Spleen (tissue), 11 donors: ENCODE measurements around the gene MAST4. TPM values are rescaled to one million over a fixed set of nuclear protein-coding genes. Genes with fewer than 3 reads are reported as not detected.
A peak's percentile ranks its signal among the peaks of the same experiment; 100 is the strongest.

Experiments
- DNase-seq: peaks from one replicate; pipeline ENCODE4 v3.0.0-alpha.2; 2020
- H3K27ac ChIP-seq, 8 donors: fragments of 200-600 bp; sonication (generic) in 7 of 8; 1 replicate in 4 of 8; 2 replicates in 4 of 8; pipeline versions ENCODE4 v1.5.0 to v1.8.0; 2016 to 2021; ENCODE audit warnings: inconsistent platforms in 4 of 8, mild to moderate bottlenecking in 4 of 8, moderate library complexity in 1 of 8
- H3K27me3 ChIP-seq, 7 donors: fragments of 200-600 bp; sonication (generic) in 6 of 7; replicated peaks in 1 of 7; 1 replicate in 4 of 7; 2 replicates in 3 of 7; pipeline versions ENCODE4 v1.5.0 to v1.8.0; 2016 to 2021; ENCODE audit warnings: inconsistent platforms in 3 of 7, mild to moderate bottlenecking in 1 of 7
- H3K36me3 ChIP-seq, 6 donors: fragments of 200-600 bp; sonication (generic) in 5 of 6; 1 replicate in 4 of 6; 2 replicates in 2 of 6; pipeline versions ENCODE4 v1.5.0 to v1.8.0; 2016 to 2021; ENCODE audit warnings: inconsistent platforms in 2 of 6
- H3K4me1 ChIP-seq, 6 donors: fragments of 200-600 bp; sonication (generic) in 5 of 6; 1 replicate in 3 of 6; 2 replicates in 3 of 6; pipeline versions ENCODE4 v1.5.0 to v1.8.0; 2016 to 2021; ENCODE audit warnings: inconsistent platforms in 3 of 6
- H3K4me3 ChIP-seq, 8 donors: fragments of 200-600 bp; sonication (generic) in 7 of 8; 1 replicate in 4 of 8; 2 replicates in 4 of 8; pipeline versions ENCODE4 v1.5.0 to v1.8.0; 2016 to 2021; ENCODE audit warnings: inconsistent platforms in 4 of 8, mild to moderate bottlenecking in 4 of 8, moderate library complexity in 2 of 8
- H3K9me3 ChIP-seq, 8 donors: fragments of 200-600 bp; sonication (generic) in 7 of 8; 1 replicate in 4 of 8; 2 replicates in 4 of 8; pipeline versions ENCODE4 v1.5.0 to v1.8.0; 2016 to 2021; ENCODE audit warnings: inconsistent platforms in 4 of 8
- CTCF ChIP-seq, 11 experiments: fragments of 200-600 bp in 7 of 11; fragments of 450-650 bp in 4 of 11; sonication (generic) in 4 of 11; IDR thresholded peaks in 8 of 11; conservative IDR thresholded peaks in 3 of 11; 1 replicate in 7 of 11; 2 replicates in 4 of 11; pipeline versions ENCODE4 v1.4.0 to v1.8.0; 2016 to 2021; ENCODE audit warnings: antibody characterized with exemption in 11 of 11, inconsistent platforms in 4 of 11, mild to moderate bottlenecking in 1 of 11
- POLR2A ChIP-seq, 3 donors: fragments of 450-650 bp; IDR thresholded peaks; one replicate each; pipeline ENCODE4 v1.5.1; 2017; ENCODE audit warnings: antibody characterized with exemption in 3 of 3, mild to moderate bottlenecking in 1 of 3
- POLR2AphosphoS5 ChIP-seq, 3 donors: sonication (generic); formaldehyde crosslinking; IDR thresholded peaks; one replicate each; pipeline ENCODE4 v1.5.1; 2017; ENCODE audit warnings: antibody characterized with exemption in 3 of 3
- WGBS, 5 donors: extraction: QIAGEN DNeasy Blood & Tissue Kit in 3 of 5; methylation state at CpG; one replicate each; pipeline versions ENCODE4 v1.1.5 to v1.1.7; 2013 to 2018; 5-methylcytosine and 5-hydroxymethylcytosine counted together
- intact Hi-C: fragments of 100-400 bp; cut with DNase I; formaldehyde crosslinking; loops from one replicate; pipeline ENCODE4 v1.15.0; 2023; ENCODE audit warnings: low total_unique reads
- polyA plus RNA-seq, 3 donors: library from polyadenylated mRNA; stranded (reverse); fragments of 200-250 nt; gene quantifications; one replicate each; pipeline ENCODE4 v1.2.1, GENCODE V29; 2013
- total RNA-seq, 7 donors: library from RNA; depleted of rRNA in 3 of 7; stranded (reverse); fragments of >200 nt in 3 of 7; fragmentation: NEBNext Ultra II Directional in 4 of 7; extraction: Animal tissue kit (Norgen Biotek cat#: 25700) in 4 of 7; gene quantifications; one replicate each; pipeline versions ENCODE4 v1.1.0 to v1.2.1, GENCODE V29; 2016 to 2021
- donor health status: healthy with polysubstance abuse.
- donor health status: DM: no; HTN: no; CAD: no; lungs with moderate emphysema.
- donor health status: DM: no; HTN: no; CAD: no.
- donor health status: Bipolar disorder and iron deficiency.
- donor health status: healthy.
- donor health status: DM: no; HTN: no; CAD: no.
- donor health status: DM: yes; HTN: yes; CAD: no.

Gene MAST4
- total and polyA plus RNA-seq, 10 donors: 2.5 to 43.7 (median 25.4) TPM

DNA sequence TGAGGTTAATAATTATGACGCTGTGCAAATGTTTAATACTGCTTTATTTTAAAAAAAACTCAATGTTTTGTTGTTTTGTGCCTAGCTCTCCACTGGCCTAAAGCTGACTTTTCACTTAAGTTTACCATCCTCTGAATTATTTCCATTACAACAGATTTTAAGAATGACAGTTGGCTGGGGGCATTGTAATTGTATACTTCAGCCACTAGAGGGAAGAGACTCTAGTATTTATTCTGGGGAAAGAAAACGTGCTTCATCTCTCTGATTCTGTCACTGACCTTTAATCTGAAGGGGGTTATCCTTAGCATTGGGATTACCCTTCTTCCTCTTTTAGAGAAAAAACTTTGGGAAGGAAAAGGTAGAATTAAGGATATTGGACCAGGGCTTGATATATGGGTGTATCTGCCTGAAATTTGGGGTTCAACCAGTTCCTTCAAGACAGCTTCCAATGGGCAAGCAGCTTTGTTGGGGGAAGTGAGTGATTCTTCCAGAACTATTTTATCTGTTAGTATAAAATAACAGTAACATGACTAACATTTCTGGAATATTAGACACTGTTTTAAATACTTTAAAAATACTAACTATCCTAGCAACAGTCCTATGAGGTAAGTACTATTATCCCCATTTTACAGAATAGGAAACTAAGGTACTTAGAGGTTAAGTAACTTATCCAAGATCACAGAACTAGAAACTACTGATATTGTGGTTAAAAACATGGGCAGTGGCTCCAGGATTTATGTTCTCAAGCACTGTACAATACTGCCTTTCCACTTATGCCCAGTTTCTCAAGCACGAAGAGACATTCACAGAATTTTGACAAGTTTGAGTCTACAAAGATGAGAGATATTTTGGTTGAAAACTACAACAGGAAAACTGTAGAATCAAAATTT is 392.0 kb downstream of the MAST4 start:
- DNase-seq: no peak
- no peak overlapping the region for H3K27ac ChIP-seq
- no peaks in the 10 kb centered on the region for H3K27me3 ChIP-seq
- peaks cover 0 to 5% (median 0%) of the 10 kb centered on the region in 6 donors for H3K4me1 ChIP-seq
- 59 to 62% (median 60%) methylated on average over 3 of the region's 3 CpGs for WGBS, 5 donors
- TF ChIP-seq POLR2A (IDR thresholded peaks at IDR 0.05) (no peak), CTCF (IDR thresholded peaks at IDR 0.05 in 8 of 11, conservative IDR thresholded peaks at IDR 0.05 in 3 of 11) (peak; percentile 53 to 87 (median 82))
- H3K4me3 ChIP-seq: no peak overlapping the region
- H3K36me3 ChIP-seq: no peaks in the 10 kb centered on the region
- no peaks in the 10 kb centered on the region for H3K9me3 ChIP-seq
- intact Hi-C loops: loop anchor here (10.0 kb wide), 2 partner anchors 167 to 217 kb away; no protein-coding TSS in a partner anchor

GRCh38 chr5:66989286-66989685 is 393.1 kb downstream of the MAST4 start:
- 0 to 41% (median 0%) methylated on average over 1 of the region's 1 CpG for WGBS, 5 donors
- DNase-seq: no peak
- H3K4me1 ChIP-seq: peaks cover 0 to 5% (median 0%) of the 10 kb centered on the region in 6 donors
- TF ChIP-seq POLR2AphosphoS5 (IDR thresholded peaks at IDR 0.05) (no peak), CTCF (IDR thresholded peaks at IDR 0.05 in 8 of 11, conservative IDR thresholded peaks at IDR 0.05 in 3 of 11) (no peak), POLR2A (IDR thresholded peaks at IDR 0.05) (no peak)
- no peaks in the 10 kb centered on the region for H3K36me3 ChIP-seq
- no peak overlapping the region for H3K4me3 ChIP-seq
- intact Hi-C loops: loop anchor here (10.0 kb wide), 2 partner anchors 166 to 216 kb away; no protein-coding TSS in a partner anchor
- no peaks in the 10 kb centered on the region for H3K9me3 ChIP-seq
- H3K27ac ChIP-seq: no peak overlapping the region
- H3K27me3 ChIP-seq: no peaks in the 10 kb centered on the region

GRCh38 chr5:66989781-66990180 is 393.6 kb downstream of the MAST4 start:
- intact Hi-C loops: loop anchor here (10.0 kb wide), 2 partner anchors 165 to 215 kb away; no protein-coding TSS in a partner anchor
- Histone ChIP-seq H3K27me3 (no peaks in the 10 kb centered on the region), H3K9me3 (no peaks in the 10 kb centered on the region), H3K27ac (no peak overlapping the region), H3K36me3 (no peaks in the 10 kb centered on the region), H3K4me3 (no peak overlapping the region), H3K4me1 (peaks cover 0 to 5% (median 0%) of the 10 kb centered on the region in 6 donors)
- TF ChIP-seq POLR2A (IDR thresholded peaks at IDR 0.05) (no peak), POLR2AphosphoS5 (IDR thresholded peaks at IDR 0.05) (no peak), CTCF (IDR thresholded peaks at IDR 0.05 in 8 of 11, conservative IDR thresholded peaks at IDR 0.05 in 3 of 11) (no peak)
- no peak for DNase-seq
- 92 to 100% (median 95%) methylated on average over 2 of the region's 2 CpGs for WGBS, 5 donors

DNA sequence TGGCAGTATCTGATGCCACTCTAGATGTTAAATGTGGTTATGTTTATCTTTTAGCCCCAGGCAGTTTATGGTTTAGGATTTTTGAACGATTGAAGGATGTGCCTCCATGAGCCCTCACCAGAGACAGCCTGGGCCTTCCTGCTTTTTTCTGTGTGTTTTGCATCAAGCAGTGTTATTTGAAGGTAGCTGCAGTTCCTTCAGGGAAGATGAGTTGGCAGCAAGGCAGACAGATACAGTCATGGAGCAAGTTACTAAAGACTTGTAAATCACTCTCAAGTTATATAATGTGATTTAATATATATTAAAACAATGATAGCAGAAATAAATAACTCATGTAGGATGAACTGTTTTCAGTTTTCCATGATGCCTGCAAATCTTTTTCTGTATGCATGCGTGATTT is 395.6 kb downstream of the MAST4 start:
- no peaks in the 10 kb centered on the region for H3K9me3 ChIP-seq
- TF ChIP-seq POLR2A (IDR thresholded peaks at IDR 0.05): no peak
- no peaks in the 10 kb centered on the region for H3K27me3 ChIP-seq
- H3K4me1 ChIP-seq: peaks cover 0 to 5% (median 0%) of the 10 kb centered on the region in 6 donors
- intact Hi-C loops: no loop called here
- H3K4me3 ChIP-seq: no peak overlapping the region
- 9 to 47% (median 15%) methylated on average over 2 of the region's 2 CpGs for WGBS, 5 donors
- no peak for DNase-seq
- H3K27ac ChIP-seq: no peak overlapping the region
- H3K36me3 ChIP-seq: no peaks in the 10 kb centered on the region
